T-cell (primary cell): ENCODE results near the gene RHBDL2. TPM values are rescaled to one million over a fixed set of nuclear protein-coding genes. Genes with fewer than 3 reads are reported as not detected.

ENCODE experiments used
- total RNA-seq, 35 experiments: library from RNA in 6 of 35; stranded (reverse) in 6 of 35; fragments of 120-200 nt in 1 of 35; gene quantifications; one replicate each; pipeline versions ENCODE4 v1.2.1 to v1.2.4 and lab custom pipeline; 2013 to 2026

The RHBDL2 gene
- total RNA-seq, 5 donors from 2014 or later (not counting 1 experiment from before 2014, with no cell fraction given) = not detected

Other genes with a start within 250 kb of the RHBDL2 start
- 10 to 100 TPM; 14.8 to 22.1 (median 18.8) TPM for gene RRAGC, start 82.1 kb downstream of the RHBDL2 start, total RNA-seq
- gene MYCBP, start 68.5 kb downstream of the RHBDL2 start, total RNA-seq = 10 to 100 TPM in 4 of 5 donors, 1 to 10 TPM in 1; 7.0 to 19.4 (median 17.2) TPM
- gene GJA9, start 60.2 kb downstream of the RHBDL2 start, total RNA-seq = not detected
- 10 to 100 TPM; 62.7 to 79.8 (median 72.7) TPM for gene AKIRIN1, start 49.4 kb upstream of the RHBDL2 start, total RNA-seq
- 100 to 1,000 TPM in 3 of 5 donors, 10 to 100 TPM in 2; 95.3 to 120 (median 101) TPM for gene NDUFS5, start 84.5 kb upstream of the RHBDL2 start, total RNA-seq